ENCODE data around the gene CPT1A.
A peak's percentile ranks its signal among the peaks of the same experiment; 100 is the strongest.

CPT1A gene

DNA sequence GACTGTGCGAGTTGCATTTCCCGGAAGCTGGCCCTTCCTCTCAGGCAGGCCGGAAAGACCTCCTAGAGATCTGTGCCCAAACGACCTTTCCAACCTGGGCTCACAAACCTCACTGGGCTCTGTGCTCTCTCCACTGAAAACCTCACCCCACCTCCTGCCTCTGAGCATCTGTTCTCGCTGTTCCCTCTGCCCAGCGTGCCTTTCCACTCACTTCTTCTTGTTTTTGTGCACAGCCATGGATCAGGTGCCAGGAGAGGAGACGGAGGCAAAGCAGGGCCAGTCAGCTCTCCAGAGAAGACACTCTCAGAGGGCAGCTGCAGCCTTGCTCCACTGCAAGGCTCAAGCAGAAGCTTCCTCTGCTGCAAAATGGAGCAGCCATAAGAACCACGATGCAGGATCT, 10.9 kb upstream of the CPT1A start:
- no peak for DNase-seq

DNA sequence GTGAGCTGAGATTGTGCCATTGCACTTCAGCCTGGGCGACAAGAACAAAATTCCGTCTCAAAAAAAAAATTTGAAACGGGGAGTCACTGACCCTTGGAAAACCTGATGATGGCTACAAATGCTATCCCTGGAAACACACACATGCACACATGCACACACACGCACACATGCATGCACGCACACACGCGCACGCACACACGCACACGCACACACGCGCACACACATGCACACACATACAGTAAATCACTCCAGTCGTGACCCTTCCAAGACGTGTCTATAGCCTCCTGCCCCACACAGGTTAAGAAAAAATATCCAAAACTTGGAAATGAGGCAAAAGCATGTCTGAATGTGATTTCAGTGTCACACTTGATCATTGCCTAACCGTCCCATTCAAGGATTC, 6.7 kb upstream of the CPT1A start:
- DNase-seq = no peak

DNA sequence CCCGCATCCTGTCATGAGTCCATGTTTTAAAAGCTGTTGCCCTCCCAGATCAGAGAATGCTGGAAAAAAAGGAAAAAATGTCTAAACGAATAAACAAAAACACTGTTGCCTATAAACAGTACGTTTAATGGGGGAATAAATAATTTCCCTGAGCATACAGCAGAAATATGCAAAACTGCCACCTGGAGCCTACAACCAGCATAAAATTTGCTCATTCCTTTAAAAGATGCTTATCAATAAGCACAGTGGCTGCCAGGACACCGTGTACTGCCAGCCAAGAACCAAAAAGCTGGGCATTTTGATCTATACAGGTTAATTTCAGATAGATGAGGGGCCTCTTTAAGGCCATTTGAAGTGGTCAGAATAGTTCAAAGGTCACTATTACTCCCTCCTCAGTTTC, 5.7 kb upstream of the CPT1A start:
- no peak for DNase-seq

DNA sequence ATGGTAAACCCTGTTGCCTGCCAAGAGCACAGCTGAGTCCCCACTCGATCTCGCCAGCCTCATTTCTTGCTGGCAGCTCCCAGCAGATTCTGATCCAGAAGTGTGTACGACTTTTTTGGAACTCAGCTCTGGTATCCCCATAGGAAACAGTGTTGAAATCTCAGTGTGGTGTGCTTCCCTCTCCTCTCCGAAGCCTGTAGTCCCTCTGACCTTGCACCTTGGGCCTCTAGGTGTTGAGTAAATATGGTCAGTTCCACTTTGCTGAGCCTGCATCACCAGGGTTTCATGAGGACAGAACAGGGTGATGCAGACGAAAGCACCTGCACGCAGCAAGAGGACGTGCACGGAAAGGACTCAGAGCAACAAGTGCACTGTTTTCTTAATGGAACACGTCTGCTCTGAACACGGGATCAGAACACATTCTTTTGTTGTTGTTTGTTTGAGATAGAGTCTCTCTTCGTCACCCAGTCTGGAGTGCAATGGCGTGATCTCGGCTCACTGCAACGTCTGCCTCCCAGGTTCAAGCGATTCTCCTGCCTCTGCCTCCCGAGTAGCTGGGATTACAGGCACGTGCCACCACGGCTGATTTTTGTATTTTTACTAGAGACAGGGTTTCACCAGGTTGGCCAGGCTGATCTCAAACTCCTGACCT, 3.8 kb upstream of the CPT1A start:
- no peak for DNase-seq

DNA sequence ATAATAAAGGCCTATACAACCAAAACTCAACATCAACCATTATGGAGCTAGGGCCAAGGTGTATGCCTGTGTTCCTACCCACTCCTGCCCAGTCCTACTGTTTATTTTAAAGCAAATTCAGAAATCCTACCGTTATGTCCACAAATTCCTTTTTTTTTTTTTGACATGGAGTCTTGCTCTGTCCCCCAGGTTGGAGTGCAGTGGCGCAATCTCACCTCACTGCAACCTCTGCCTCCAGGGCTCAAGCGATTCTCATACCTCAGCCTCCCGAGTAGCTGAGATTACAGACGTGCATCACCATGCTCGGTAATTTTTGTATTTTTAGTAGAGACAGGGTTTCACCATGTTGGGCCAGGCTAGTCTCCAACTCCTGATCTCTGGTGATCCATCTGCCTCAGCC, 3.1 kb upstream of the CPT1A start:
- no peak for DNase-seq

DNA sequence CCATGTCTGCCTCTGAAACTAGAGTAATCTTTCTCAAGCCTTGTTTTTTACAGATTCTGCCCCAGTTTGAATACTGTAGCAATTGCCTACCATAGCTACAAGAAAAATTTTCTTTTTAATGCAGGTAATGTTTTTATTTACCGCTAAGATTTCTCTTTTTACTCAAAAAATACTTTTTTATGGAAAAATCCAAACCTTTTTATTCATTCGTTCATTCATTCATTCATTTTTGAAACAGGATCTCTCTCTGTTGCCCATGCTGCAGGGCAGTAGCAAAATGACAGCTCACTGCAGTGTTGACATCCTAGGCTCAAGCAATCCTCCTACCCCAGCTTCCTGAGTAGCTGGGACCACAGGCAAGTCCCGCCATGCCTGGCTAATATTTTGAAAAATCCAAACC, 2.7 kb upstream of the CPT1A start:
- DNase-seq = no peak

DNA sequence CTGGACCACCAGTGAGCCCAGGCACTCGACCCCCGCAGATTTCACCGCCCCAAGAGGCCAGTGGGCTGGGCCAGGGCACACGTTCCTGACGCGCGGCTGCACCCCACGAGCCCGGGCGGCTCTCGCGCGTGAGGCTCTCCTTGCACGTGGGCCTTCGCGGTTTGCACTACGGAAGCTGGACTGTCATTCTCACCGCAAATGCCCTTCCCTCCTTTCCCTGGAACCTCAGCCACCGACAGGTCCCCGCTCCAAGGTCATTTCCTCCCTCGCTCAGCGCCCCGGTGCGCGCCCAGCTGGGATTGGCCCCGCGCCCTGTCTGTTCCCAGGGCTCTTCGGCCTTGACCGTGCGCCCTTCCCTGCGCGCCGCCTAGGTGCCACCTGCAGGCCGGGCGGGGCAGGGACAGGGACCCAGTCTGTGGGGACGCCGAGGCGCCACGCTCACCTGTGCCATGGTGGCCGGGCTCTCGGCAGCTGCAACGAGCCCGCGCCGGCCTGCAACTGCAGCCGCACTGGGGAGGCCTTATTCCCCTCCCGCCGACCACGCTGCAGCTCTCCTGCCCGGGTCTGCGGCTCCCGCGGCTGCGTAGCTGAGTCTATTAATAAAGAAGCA, 2.1 kb upstream of the CPT1A start:
- DNase-seq = peak; percentile 70

DNA sequence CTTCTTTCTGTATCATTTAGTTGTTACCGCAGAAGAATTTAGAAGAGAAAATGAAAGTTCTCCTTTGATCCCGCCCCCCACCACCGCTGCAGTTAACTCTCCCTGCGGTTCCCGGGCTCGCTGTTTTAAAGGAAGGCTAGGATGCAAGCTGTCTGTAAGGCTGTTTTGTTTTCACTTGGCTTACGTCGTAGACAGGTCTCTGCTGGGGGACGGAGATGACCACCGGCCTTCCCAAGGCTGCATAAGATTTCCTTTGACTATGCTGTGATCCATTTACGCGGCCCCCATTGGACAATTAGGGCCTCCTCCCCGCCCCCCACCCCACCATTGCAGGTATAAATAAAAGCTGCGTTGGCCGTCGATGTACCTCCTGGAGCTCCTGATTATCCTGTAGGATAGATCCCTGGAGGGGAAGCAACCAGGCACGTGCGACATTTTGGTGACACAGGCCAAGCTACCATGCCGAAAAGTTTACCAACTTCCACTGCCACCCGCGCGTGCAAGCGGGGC, 1.4 kb upstream of the CPT1A start:
- peak; percentile 24 for DNase-seq

DNA sequence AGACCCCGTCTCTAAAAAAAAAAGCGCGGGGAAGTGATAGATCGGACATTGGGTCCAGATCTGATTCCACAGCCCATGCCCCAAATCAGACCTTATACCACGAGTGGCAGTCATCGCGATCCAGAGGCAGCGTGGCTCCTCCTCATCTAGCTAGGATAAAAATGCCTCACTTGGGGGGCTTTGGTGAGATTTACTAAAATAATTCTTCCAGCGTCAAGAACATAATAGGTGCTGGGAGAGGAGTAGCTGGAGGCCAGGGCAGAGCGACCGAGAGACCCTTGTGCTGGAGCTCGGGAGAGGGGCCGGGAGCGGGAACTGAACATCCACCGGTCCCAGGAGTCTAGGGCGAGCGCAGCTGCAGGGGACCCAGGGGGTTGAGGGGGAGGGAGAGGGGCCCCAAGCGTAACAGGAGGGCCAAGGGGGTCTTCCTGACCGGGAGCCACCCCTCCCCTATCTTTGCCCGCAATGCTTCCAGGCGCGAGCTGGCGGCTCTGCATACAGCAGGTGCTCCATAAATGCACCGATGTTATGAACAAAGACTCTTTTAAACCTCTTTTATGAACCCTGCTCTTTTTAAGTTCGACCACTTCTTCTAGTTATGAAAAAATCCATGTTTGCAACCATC, 823 bp upstream of the CPT1A start:
- no peak for DNase-seq

DNA sequence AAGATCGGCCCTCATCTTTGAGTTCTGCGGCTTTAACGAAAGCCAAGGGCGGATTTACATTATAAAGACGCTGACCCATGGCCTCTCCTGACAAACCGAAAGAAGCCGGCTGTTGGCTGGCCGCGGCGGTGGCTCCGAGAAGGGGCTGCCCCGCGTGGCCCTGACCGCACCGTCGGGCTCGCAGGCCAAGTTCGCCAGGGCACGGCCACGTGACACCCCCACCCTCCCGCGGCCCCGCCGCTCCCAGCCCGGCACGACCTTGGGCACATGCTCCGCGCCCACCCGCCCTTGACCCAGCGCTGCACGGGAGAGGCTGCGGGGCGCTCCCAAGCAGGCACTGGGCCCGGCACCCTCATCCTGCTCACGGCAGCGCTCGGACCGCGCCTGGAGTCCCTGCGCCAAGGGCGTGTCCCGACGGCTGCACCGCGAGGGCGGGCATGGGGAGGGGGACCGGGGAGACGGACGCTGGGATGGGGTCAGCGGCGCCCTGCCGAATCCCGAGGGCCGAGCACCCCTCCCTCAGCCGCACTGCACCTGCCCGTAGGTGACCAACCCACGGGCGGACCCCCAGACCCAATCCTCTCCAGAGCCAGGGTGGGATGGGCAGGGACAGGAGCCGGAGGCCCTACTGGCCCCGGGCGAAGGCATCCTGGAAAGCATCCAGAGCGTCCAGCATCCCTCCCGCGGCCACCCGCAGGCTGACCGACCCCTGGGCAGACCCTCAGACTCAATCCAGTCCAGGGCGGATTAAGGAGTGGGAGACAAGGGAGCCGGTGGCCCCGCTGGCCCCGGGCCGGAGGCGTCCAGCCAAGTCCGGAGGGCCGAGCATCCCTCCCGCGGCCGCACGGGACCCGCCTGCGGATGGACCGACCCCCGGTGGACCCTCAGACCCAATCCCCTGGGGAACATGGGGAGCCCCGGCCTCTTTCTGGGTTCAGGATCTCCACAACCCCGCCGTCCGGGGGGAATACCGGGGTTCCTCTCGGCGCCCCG, 759 bp downstream of the CPT1A start:
- peak; percentile 33 for DNase-seq

DNA sequence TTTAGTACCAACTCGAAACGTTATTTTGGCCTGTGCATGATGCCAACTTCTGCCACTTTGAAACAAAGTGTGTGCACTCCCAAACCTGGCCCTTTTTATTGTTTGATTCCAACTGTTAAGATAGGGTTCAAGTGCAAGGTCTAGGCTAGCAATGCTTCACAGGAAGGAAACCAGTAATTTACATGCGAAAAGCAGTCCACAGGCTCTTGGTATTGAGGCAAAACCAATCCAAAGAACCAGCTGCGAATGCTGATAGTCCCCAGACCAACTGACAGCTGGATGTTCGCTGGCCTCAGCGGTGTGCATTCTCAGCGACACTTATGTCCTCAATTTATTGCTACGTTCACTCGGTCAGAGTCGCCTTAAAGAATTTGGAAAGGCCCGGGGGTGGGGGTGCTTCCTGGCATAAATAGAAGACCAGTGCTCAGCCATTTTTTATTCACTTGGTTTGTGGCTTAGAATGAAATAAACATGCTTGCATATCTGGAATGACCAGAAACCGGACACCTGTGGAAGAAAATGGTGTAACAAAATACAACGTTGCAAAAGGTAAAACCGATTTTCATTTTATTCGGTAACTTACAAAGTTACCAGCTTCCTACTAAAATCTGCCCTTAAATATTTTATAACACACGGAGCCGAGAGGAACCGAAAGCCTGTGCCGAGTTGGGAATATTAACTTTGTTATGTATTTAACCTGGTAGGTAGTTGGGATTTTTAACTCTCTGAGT, 1.6 kb downstream of the CPT1A start:
- no peak for DNase-seq

DNA sequence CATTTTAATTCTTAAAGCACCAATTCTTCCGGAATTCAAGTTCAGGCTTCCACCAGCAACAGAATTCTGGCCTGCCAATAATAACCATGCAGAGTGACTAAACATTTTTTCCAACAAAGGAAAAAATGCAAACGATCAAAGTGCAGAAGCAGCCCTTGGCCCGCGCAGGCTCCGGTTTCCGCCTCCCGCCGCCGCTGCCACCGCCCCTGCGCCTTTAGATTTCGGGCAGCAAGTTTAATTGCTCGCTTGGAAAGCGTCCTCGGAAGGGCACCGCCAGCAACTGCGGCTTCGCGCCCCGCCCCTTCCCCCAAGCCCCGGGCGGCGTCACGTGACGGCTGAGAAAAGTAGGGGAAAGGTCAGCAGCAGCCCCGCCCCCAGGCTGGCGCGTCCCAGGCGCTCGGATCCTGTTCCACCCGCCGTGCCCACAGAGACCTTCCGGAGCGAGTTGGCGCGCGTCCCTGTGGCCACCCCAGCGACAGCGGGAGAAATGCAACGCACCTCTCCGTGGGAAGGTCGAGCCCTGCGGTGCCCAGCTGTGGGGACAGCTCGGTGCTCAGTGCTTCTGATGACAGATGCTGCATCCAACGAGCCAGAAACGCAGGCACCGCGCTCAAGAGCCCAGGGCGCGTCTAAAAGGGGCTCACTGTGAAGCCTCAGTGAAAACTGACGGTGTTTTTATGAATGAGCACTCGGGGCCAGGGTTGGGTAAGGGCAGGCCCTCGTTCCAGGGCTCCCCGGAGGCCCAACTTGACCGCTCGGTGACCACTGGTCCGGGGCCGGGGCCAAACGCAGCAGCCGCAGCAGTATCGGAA, 2.5 kb downstream of the CPT1A start:
- DNase-seq = peak; percentile 90

DNA sequence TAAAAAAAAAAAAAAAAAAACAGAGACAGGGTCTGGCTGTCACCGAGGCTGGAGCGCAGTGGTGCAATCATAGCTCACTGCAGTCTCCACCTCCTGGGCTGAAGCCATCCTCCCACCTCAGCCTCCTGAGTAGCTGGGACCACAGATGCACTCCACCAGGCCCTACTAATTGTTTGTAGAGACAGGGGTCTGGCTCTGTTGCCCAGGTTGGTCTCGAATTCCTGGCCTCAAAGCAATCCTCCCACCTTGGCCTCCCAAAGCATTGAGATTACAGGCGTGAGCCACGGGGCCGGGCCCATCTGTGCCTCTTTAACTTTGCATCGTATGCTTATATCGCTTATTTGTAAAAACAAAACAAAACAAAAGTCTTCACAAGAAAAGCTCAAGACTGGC, 3.1 kb downstream of the CPT1A start:
- no peak for DNase-seq

DNA sequence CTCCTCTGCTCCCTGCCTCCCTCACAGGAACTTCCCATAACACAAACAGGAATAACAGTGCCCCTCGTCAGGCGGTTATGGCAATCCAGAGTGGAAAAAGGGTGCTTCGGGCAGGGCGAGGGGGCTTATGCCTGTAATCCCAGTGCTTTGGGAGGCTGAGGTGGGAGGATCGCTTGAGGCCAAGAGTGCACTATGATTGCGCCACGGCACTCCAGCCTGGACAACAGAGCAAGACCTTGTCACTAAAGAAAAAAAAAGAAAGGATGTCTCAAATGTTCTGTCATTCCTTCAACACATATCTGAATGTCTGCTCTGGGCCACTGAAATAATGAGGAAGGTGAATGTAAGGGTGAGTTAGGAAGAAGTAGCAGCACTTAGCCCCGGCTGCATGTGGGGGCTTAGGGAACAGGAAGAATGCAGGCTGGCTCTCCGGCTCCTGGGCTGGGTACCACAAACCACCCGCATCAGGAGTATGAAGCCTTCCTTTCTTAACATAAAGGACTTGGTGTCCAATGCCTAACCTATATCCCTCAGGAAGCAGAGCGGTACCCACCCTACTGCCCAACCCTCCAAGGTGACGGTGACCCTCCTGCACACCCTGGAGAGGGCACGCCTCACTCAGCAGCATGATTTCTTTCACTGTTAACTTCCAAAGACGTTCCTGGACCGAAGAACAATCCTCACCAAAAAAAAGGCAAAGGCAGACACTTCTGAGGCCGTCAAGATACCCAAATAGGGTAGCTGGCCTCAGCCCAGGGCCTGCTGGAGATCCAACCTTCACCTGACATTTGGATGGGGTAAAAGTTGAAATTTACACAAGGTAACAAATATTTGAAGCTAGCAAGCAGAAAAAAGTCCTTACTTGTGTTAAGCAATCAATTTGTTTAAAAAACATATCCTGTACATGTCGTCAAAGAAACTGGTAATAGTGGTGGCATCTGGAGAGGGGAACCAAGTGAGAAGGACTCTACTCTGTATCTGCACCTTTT, 3.8 kb downstream of the CPT1A start:
- no peak for DNase-seq

DNA sequence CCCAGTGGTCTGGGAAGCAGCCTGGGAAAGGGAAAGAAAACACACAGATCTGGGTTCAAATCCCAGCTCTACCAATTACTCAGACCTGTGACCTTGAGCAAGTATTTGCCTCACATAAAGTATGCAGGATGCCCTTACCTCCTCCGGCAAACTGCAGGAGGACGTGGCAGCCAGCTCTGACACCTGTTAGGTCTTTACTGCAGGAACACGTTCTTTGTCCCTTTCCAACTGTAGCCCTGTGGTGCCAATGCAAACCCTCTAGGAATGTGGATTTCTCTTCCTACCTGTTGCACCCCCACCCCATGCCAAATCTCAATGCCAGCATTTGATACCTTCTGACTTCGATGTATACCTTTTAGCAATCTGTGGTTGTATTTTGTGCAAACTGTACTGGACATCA, 6.0 kb downstream of the CPT1A start:
- no peak for DNase-seq

DNA sequence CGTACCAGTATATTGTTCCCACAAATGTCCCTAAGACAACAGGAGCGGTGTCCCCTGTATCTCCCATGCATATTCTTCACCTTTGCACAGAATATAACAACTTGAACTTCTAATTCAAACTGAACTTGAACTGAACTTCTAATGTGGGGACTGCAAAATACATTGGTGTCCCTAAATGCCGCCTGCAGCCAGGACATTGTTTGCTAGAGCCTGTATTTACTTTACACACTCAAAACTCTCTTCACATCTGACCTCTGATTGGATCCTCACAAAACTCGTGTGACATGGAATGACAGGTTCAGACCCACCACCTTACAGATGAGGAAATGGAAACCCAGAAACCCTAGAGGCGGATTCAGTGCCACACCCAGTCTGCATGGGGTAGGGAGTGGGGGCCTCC, 6.4 kb downstream of the CPT1A start:
- DNase-seq = no peak

DNA sequence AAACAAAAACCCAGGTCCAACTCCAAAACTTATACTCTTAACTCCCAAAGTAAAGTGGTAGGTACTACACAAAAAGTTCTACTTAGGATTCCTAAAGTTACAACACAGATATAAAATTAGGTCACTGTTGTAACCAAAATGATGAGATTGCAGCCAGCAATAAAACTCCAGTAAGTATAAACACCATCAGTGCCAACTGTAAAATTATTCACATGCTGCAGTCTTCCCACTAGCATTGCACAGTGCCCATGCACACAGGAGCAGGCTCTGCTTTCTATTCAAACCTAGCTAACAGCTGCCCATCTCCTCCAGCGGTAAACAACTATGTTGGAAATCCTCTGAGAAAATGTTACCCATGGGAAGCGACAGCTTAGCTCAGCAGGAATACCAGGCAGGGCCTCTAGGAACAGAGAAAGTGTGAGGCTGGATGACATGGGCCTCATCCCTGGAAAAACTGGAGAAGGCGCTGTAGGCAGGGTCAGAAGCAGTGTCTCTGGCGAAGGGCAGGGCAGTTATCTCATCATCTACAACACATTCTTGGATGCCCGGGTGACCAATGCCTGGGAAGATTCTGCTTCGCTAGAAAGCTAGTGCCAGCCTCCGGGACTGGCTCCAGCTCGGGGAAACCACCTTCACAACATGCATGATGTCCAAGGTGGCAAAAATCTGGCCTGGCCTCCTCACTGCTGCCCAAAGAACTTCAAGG, 9.1 kb downstream of the CPT1A start:
- DNase-seq = no peak

DNA sequence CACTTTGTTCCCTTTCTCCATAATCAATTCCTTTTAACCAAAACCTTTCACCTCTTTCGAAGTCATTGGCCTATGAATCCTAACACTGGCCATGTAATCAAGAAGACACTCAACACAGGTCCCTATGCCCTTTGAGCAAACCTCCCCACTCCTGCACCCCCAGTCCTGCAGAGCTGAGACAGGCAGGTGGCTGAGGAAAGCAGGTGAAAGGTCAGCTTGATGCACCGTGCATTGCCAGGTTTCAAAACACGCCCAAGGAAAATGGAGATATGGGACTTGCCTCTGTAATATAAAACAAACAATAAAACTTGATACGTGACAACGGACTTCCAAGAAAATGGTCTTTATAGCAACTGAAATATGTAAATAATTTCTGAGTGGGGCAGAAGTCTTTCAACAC, 10.6 kb downstream of the CPT1A start:
- DNase-seq = no peak

DNA sequence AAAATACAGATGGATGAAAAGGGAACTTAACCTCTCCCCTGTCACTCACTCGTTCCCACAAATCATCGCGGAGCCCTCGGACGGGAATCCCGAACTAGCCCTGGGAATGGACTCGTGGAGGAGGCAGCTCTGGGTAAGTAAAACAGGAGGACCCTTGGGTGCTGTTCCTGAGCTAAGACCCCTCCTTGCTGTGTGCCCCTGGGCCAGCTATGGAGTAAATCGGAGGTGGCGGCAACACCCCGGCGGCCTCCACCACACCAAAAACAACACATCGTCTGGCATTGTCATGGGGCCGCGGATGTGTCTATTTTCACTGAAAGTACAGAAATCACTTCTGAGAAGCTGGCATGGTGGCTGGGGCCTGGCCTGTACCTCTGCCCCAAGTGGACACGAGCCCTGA, 12.1 kb downstream of the CPT1A start:
- DNase-seq = no peak

DNA sequence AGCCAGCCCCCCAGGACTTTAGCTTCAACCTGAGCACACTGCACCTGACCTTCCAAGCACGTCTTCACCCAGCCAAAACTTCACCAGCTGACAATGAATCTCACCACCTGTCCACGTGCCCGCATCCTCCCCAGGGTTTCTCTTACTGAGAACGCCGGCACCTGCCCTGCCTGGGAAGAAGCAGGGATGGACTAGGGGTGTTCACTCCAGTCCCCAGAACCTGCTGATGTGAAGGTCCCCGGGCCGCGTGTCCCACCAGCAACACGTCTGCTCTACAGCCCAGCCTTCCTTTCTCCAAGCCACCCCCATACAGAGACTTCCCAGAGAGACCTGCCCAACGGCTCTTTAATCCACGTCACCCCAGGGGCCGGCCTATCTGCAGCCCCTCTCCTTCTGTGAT, 12.8 kb downstream of the CPT1A start:
- no peak for DNase-seq

All from CD4-positive, alpha-beta T cell treated with Interleukin-15 for 1 hour (primary cell).